Activated B cell treated with CpG ODN at 0.5 μM for 24 hours (primary cell): ENCODE results near the gene CCDC40. TPM values are rescaled to one million over a fixed set of nuclear protein-coding genes. Genes with fewer than 3 reads are reported as not detected.
A peak's percentile ranks its signal among the peaks of the same experiment; 100 is the strongest.
"Not testable (repeated sequence)": the region's sequence is repeated elsewhere in the genome, so short reads cannot be mapped to it uniquely, and the experiment has no call there.

ENCODE experiments used
- ATAC-seq: fragments of 200-7000 bp; cut with Tn5 transposase; one replicate; pipeline ENCODE4 v1.10.0; 2021; ENCODE audit warnings: low read depth, mild to moderate bottlenecking, moderate library complexity
- CTCF ChIA-PET: fragments of 350-600 bp; sonication (Branson Sonifier 250); formaldehyde crosslinking; loops from one replicate; lab custom pipeline; 2021; ENCODE audit warnings: antibody characterized with exemption; lab: Charles Lee
- POLR2A ChIA-PET: fragments of 350-600 bp; sonication (Branson Sonifier 250); formaldehyde crosslinking; loops from one replicate; lab custom pipeline; 2021; ENCODE audit warnings: antibody characterized with exemption; lab: Charles Lee
- DNase-seq: peaks from one replicate; pipeline ENCODE4 v3.0.0; 2022
- H3K27ac Mint-ChIP-seq: one replicate; pipeline ENCODE4 v1.8.0; 2020; ENCODE audit warnings: mixed read lengths
- H3K27me3 Mint-ChIP-seq: one replicate; pipeline ENCODE4 v1.8.0; 2021; ENCODE audit warnings: mixed read lengths
- H3K36me3 Mint-ChIP-seq: one replicate; pipeline ENCODE4 v1.8.0; 2021; ENCODE audit warnings: low read depth, mixed read lengths
- H3K4me1 Mint-ChIP-seq: one replicate; pipeline ENCODE4 v1.8.0; 2021; ENCODE audit warnings: mixed read lengths
- H3K4me3 Mint-ChIP-seq: one replicate; pipeline ENCODE4 v1.8.0; 2020; ENCODE audit warnings: mild to moderate bottlenecking, mixed read lengths
- H3K9me3 Mint-ChIP-seq: one replicate; pipeline ENCODE4 v1.8.0; 2020; ENCODE audit warnings: mixed read lengths
- intact Hi-C: fragments of 100-400 bp; cut with micrococcal nuclease; formaldehyde crosslinking; loops from one replicate; pipeline ENCODE4 v1.15.1; 2024
- total RNA-seq: library from RNA; stranded (reverse); gene quantifications from 2 replicates; pipeline ENCODE4 v1.2.3, GENCODE V29; 2022
- TF ChIP-seq, protein P1 (sequence below): fragments of 200-600 bp; IDR thresholded peaks from one replicate; pipeline ENCODE4 v1.8.0; 2022; ENCODE audit warnings: antibody characterized with exemption, mild to moderate bottlenecking

Gene CCDC40
- total RNA-seq, 1 donor from 2014 or later, result 0.55 TPM

DNA sequence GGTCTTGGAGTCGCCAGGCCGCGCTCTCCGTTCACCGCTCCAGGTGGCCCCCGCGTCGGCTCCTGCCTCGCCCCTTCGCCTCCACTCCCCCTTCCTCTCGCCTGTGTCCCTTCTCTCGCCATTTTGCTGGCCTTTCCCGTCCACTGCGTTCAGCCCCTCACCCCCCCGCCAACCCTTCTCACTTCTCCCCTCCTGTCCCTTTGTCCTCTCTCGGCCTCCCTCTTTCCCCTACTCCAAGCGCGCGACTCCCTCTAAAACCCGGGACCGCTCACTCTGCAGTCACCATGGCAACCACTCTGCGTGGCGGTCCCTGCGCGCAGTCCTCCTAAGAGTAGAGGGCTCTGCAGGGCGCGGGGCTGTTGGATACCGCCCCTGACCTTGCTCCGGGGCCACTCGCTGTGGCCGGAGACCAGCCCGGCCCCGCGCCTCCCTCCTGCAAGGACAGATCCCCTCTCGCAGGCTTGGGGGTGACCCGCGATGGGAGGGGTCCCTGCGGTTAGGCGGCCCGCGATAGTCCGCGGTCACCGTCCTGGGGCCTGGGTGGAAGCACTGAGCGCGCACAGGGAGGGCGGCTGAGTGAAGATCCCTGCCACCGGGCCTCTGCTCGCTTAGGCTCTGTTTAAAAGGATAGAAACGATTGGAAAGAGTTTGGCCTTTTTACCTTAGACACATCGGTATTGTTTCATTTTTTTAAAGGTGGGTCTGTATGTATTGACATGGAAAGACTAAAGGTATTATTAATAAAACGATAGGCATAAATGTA, 454 bp downstream of the CCDC40 start:
- ATAC-seq, result peak; percentile 18
- POLR2A ChIA-PET, result no interaction called here
- Mint-ChIP-seq H3K27me3 (peaks cover 5% of the 10 kb centered on the region), H3K4me1 (peaks cover 15% of the 10 kb centered on the region), H3K4me3 (peak overlapping the region; percentile 89), H3K9me3 (no peaks in the 10 kb centered on the region), H3K36me3 (peaks cover 3% of the 10 kb centered on the region), H3K27ac (peak overlapping the region; percentile 86)
- intact Hi-C loops, result loop anchor here (1.0 to 5.0 kb wide), 4 partner anchors 29 to 240 kb away; partner anchors contain the start of genes CBX4, CBX8 and GAA
- TF ChIP-seq, protein P1, sequence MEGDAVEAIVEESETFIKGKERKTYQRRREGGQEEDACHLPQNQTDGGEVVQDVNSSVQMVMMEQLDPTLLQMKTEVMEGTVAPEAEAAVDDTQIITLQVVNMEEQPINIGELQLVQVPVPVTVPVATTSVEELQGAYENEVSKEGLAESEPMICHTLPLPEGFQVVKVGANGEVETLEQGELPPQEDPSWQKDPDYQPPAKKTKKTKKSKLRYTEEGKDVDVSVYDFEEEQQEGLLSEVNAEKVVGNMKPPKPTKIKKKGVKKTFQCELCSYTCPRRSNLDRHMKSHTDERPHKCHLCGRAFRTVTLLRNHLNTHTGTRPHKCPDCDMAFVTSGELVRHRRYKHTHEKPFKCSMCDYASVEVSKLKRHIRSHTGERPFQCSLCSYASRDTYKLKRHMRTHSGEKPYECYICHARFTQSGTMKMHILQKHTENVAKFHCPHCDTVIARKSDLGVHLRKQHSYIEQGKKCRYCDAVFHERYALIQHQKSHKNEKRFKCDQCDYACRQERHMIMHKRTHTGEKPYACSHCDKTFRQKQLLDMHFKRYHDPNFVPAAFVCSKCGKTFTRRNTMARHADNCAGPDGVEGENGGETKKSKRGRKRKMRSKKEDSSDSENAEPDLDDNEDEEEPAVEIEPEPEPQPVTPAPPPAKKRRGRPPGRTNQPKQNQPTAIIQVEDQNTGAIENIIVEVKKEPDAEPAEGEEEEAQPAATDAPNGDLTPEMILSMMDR, result no peak
- CTCF ChIA-PET, result no interaction called here
- DNase-seq, result no peak

DNA sequence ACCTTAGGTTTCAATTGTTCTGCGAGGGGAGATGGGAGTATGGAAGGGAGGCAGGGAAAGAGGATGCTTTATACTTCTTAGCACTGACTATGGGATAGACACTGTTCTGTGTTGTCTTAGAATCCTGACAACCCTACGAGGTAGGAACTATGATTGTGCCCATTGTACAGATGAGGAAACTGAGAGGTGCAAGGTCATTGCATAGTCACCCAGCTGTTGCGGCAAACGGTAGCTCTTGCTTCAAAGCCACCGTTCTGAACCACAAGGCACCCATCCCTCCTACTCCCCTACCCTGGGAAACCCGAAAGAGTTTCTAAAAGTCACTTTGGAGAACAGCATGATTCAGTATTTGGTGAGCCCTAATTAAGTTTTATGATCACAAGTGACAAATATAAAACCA, 7.5 kb downstream of the CCDC40 start:
- Mint-ChIP-seq H3K36me3 (no peaks in the 10 kb centered on the region), H3K27ac (no peak overlapping the region), H3K9me3 (no peaks in the 10 kb centered on the region), H3K4me3 (no peak overlapping the region), H3K27me3 (peaks cover 2% of the 10 kb centered on the region), H3K4me1 (no peaks in the 10 kb centered on the region)
- TF ChIP-seq, protein P1, result no peak
- DNase-seq (no peak), ATAC-seq (no peak)
- ChIA-PET POLR2A (no interaction called here), CTCF (no interaction called here)
- intact Hi-C loops, result no loop called here

DNA sequence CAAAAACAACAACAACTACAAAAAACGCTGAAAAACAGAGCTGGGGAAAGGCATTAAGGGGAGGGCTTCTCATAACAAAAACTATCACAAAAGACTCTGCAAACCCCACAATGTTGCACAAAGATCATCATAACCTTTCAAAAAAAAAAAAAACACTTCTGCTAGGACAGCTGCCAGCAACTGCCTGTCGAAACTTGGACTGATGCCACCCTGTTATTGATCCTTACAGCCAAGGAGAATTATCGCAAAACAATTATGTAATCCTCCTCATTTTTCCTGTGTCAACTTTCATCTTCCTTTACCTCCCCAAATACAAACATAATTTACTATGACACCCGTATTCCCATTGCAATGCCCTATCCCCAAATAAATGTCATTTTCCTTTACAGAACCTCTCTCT, 9.3 kb downstream of the CCDC40 start:
- CTCF ChIA-PET, result no interaction called here
- POLR2A ChIA-PET, result interaction anchor here (0.6 kb wide), 1 partner anchor 72 kb away, joined by 4 read pairs; no protein-coding TSS in a partner anchor
- Mint-ChIP-seq H3K36me3 (no peaks in the 10 kb centered on the region), H3K27me3 (peaks cover 2% of the 10 kb centered on the region), H3K9me3 (no peaks in the 10 kb centered on the region), H3K4me1 (no peaks in the 10 kb centered on the region), H3K4me3 (no peak overlapping the region), H3K27ac (no peak overlapping the region)
- no peak for ATAC-seq
- TF ChIP-seq, protein P1, result no peak
- intact Hi-C loops, result no loop called here
- no peak for DNase-seq

DNA sequence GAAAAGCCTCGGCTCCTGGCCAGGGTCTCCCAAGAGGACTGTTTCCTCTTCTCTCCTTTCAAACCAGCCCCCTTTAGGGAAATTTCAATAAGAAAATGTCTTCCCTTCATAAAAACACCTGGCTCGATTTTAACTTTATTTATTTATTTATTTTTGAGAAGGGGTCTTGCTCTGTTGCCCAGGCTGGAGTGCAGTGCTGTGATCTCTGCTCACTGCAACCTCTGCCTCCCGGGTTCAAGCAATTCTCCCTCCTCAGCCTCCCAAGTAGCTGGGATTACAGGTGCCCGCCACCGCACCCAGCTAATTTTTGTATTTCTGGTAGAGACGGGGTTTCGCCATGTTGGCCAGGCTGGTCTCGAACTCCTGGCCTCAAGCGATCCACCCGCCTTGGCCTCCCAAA, 10.3 kb downstream of the CCDC40 start:
- H3K4me3 Mint-ChIP-seq, H3K27me3 Mint-ChIP-seq, CTCF ChIA-PET, H3K27ac Mint-ChIP-seq, H3K9me3 Mint-ChIP-seq, intact Hi-C loops, POLR2A ChIA-PET, H3K36me3 Mint-ChIP-seq, H3K4me1 Mint-ChIP-seq, ATAC-seq, DNase-seq: not testable (repeated sequence)

DNA sequence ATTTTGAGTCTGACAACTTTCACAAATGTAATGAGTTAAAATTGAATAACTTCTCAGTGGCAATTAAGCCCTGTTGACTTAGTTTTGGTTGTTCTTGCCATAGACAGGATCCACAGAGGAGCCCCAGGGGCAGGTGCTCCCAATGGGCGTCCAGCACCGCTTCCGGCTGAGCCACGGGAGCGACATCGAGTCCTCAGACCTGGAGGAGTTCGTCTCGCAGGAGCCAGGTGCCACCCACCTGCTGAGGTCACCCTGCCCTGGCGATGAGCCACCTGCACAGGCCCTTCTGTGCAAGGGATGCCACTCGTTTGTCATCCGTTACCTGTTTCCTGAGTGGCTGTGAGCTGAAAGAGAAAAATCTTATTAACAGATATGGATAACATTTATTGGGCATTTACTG, 10.7 kb downstream of the CCDC40 start:
- Mint-ChIP-seq H3K27ac (no peak overlapping the region), H3K27me3 (no peaks in the 10 kb centered on the region), H3K4me1 (no peaks in the 10 kb centered on the region), H3K4me3 (no peak overlapping the region), H3K36me3 (no peaks in the 10 kb centered on the region), H3K9me3 (no peaks in the 10 kb centered on the region)
- ChIA-PET POLR2A (no interaction called here), CTCF (no interaction called here)
- no peak for ATAC-seq
- TF ChIP-seq, protein P1, result no peak
- intact Hi-C loops, result no loop called here
- DNase-seq, result no peak
